ENCODE data around the gene COX8A. TPM values are rescaled to one million over a fixed set of nuclear protein-coding genes. Genes with fewer than 3 reads are reported as not detected.

COX8A gene
- total and polyA plus RNA-seq, 12 donors, result 279 to 810 (median 426) TPM

DNA sequence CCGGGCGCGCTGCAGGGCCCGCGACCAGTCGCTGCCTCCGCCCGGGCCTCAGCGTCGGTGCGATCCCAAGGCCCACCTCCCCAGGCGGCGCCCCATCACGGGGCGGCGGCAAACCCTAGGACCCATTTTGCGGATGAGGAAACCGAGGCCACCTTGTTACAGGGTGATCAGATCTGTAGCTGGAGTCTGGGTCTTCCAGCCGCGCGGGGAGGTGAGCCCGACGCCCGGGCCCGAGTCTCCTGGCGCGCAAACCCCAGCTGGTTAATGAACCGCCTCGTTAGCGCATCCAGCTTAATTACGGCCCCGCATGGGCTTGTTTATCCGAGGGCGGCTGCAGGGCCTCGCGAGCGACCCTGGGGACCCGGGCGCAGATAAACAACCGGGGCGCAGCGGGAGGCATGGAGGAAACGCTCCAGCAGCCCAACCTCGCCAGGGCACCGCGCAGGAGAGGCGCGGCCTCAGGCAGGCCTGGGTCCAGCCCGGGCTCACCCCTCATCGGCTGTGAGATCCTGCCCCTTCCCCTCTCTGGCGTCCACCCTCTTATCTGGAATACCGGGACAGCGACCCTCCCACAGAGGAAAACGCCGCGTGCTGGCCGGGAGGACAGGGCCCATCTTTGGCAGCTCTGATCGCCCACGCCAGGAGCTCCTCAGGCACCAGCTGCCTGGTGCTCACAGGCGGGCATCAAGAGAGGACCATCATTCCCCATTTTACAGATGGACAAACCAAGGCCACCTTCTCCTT is 26.5 kb downstream of the COX8A start:
- intact Hi-C loops (cut with DNase I), result loop anchor here (2.0 to 10.0 kb wide), 3 partner anchors 148 to 294 kb away; partner anchors contain the start of gene KCNK4 (in 1 of the 2)
- TF ChIP-seq, protein P1, sequence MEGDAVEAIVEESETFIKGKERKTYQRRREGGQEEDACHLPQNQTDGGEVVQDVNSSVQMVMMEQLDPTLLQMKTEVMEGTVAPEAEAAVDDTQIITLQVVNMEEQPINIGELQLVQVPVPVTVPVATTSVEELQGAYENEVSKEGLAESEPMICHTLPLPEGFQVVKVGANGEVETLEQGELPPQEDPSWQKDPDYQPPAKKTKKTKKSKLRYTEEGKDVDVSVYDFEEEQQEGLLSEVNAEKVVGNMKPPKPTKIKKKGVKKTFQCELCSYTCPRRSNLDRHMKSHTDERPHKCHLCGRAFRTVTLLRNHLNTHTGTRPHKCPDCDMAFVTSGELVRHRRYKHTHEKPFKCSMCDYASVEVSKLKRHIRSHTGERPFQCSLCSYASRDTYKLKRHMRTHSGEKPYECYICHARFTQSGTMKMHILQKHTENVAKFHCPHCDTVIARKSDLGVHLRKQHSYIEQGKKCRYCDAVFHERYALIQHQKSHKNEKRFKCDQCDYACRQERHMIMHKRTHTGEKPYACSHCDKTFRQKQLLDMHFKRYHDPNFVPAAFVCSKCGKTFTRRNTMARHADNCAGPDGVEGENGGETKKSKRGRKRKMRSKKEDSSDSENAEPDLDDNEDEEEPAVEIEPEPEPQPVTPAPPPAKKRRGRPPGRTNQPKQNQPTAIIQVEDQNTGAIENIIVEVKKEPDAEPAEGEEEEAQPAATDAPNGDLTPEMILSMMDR (IDR thresholded peaks at IDR 0.05), result peak in 1 of 6 experiments; percentile 30
- TF ChIP-seq POLR2A (IDR thresholded peaks at IDR 0.05), result no peak
- no peak for DNase-seq
- WGBS, 4 donors, result 23 to 30% (median 27%) methylated on average over 17 to 60 of the region's 60 CpGs
- H3K4me3 ChIP-seq, result peak overlapping the region in 1 of 4 donors; percentile 39
- peaks cover 5 to 33% of the 10 kb centered on the region in 2 donors for H3K4me1 ChIP-seq (replicated peaks in 1 of 2)
- H3K27me3 ChIP-seq, result no peaks in the 10 kb centered on the region
- H3K27ac ChIP-seq, result no peak overlapping the region
- no peaks in the 10 kb centered on the region for H3K9me3 ChIP-seq (replicated peaks in 1 of 3)
- peaks cover 0 to 25% of the 10 kb centered on the region in 2 donors for H3K36me3 ChIP-seq (replicated peaks in 1 of 2)

DNA sequence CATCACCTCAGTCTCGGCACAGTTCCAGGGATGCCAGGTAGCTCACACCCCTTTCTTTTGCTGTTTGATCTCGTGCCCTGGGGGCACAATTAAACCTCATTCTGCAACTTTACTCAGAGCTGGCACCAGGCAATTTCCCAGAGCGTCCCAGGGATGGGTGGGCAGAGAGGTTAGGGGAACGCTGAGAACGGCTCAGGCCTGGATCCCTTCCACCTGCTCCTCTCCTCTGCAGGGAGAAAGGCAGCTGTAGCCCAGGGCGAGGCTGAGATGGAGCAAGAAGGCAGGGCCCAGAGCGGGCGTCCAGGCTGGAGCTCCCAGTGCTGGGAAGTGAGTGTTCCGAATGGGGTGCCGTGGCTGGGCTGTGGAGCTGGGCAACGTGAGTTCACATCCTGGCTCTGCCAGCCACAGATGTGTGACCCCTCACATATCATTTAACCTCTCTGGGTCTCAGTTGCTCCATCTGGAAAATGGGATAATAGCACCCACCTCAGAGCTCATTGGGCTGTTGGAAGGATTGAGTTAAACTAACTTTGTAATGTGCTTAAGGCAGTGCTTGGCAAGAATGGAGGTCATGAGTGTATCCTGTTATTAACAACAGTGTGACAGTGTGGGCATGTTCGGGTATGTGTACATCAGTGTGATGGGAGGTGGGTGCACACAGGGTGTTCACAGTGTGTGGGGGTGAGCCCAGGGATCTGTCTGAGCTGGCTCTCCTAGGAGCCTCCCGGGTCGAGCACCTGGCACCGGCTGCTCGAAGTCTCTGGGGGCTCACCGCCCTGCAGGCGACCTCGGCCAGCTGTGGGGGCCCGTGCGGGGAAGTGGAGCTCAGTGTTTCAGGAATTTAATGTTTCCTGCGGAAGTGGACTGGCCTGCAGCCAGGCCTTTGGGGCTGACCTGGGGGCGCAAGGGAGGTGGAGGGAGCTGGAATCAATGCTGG is 27.3 kb downstream of the COX8A start:
- H3K27ac ChIP-seq, result peak overlapping the region in 1 of 5 donors; percentile 38
- H3K9me3 ChIP-seq (replicated peaks in 1 of 3), result no peaks in the 10 kb centered on the region
- DNase-seq, result no peak
- 59 to 74% (median 67%) methylated on average over 14 to 23 of the region's 23 CpGs for WGBS, 4 donors
- H3K27me3 ChIP-seq, result no peaks in the 10 kb centered on the region
- no peak overlapping the region for H3K4me3 ChIP-seq
- no peak for TF ChIP-seq POLR2A (IDR thresholded peaks at IDR 0.05)
- TF ChIP-seq, protein P1 (IDR thresholded peaks at IDR 0.05), result no peak
- H3K36me3 ChIP-seq (replicated peaks in 1 of 2), result peaks cover 0 to 17% of the 10 kb centered on the region in 2 donors
- intact Hi-C loops (cut with DNase I), result loop anchor here (2.0 to 10.0 kb wide), 3 partner anchors 147 to 293 kb away; partner anchors contain the start of gene KCNK4 (in 1 of the 2)
- peaks cover 5 to 33% of the 10 kb centered on the region in 2 donors for H3K4me1 ChIP-seq (replicated peaks in 1 of 2)

DNA sequence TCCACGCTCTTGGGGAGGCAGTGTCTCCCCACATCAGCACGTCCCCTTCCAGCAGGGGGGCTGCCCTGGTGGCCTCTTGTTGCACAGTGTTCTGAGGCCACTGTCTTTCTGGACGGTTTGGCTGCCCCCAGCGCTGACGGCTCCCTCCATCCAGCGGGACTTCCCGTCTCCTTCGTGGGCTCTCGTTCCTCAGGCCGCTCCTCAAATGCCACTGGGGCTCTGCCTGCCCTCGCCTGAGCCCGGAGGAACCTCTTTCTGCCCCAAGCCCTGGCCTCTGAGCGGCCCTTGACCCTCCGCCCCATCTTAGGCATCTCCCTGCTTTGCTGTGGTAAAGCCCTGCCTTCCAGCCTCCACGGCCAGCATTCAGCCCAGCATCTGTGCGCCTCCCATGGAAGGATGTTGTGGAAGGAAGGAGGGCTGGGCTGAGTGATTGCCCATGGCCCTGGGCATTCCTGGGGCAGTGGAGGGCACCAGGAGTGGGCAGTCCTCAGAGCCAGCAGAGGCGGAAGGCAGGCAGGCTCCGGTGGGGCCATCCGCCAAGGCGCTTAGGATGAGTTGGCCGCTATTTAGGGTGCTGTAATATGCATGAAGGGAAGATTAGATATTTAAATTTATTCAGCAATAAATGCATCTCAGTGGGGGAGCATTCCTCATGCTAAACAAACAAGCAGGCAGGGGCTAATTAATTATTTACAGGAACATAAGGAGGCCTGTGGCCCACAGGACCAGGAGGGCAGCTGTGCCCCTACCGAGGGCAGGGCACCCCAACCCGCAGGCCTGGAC is 29.6 kb downstream of the COX8A start:
- DNase-seq, result no peak
- Histone ChIP-seq H3K27me3 (no peaks in the 10 kb centered on the region), H3K4me3 (no peak overlapping the region), H3K27ac (no peak overlapping the region), H3K9me3 (replicated peaks in 1 of 3) (no peaks in the 10 kb centered on the region), H3K36me3 (replicated peaks in 1 of 2) (no peaks in the 10 kb centered on the region), H3K4me1 (replicated peaks in 1 of 2) (peaks cover 21 to 43% of the 10 kb centered on the region in 2 donors)
- no peak for TF ChIP-seq POLR2A (IDR thresholded peaks at IDR 0.05)
- TF ChIP-seq, protein P1 (IDR thresholded peaks at IDR 0.05), result no peak
- intact Hi-C loops (cut with DNase I), result loop anchor here in 1 of 2 donors (10.0 kb wide), 1 partner anchor 291 kb away; the partner anchor contains the start of gene KCNK4
- 59 to 68% (median 67%) methylated on average over 14 to 23 of the region's 23 CpGs for WGBS, 4 donors
